Mesangial cell (primary cell): ENCODE data around the gene ACOT12. TPM values are rescaled to one million over a fixed set of nuclear protein-coding genes. Genes with fewer than 3 reads are reported as not detected.

Experiments
- total RNA-seq: library from RNA; depleted of rRNA; stranded (reverse); fragments of >200 nt; gene quantifications from 2 replicates; pipeline ENCODE4 v1.2.3, GENCODE V29; 2015

ACOT12 gene
- not detected in 2 replicates for total RNA-seq

GRCh38 chr5:81393783-81394718 lies at the start of gene ACOT12:
TSS of gene ACOT12 (minus strand) at chr5:81394134. CDS start at chr5:81394114, 20 bp downstream.

DNA sequence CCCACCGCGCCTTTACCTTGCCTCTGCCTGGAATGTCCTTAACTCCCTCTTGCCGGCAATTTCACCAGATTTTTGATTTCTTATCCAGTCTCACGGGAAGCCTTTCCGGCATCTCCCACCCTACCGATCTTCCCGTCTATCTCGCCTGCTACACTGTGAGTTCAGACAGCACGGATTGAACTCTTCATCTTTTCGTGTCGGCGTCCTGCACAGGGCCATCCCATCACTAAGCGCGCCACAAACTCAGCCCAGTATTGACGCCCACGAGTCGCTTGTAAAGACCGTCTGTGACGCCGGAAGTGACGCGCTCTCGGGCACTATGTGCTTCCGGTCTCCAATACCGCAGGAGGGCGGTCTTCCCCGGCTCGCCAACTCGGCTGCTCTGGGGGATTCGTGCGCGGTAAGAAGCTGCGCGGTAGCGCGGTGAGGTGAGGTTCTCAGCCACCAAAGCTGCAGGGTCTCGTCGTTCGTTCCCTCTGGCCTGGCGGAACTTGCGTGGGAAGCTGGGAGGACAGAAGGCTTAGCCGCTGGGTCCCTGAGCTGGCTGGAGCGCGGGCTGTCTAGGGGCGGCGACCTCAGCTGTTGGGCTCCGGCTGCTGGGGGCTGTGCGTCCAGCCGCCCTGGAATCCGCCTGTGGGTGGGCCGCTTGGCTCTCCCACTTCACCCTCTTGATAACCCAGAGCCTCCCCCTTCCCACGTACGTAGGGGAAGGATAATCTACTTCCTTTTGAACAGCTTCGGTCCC lies 92.5 kb downstream of the ACOT12 start, which contains the start of gene ZCCHC9:
Gene ZCCHC9 (plus strand): TSS at position 317 of the 745 bp plus-strand sequence. CDS start 3,171 bp downstream, outside the sequence.

Other genes starting within 250 kb of the ACOT12 start
- not detected in 2 replicates for gene CKMT2, start 160.8 kb downstream of the ACOT12 start, total RNA-seq
- 9.4 and 12.1 TPM in 2 replicates for gene ZCCHC9, start 92.5 kb downstream of the ACOT12 start, total RNA-seq